ENCODE measurements around the gene TSSK6.

Gene TSSK6

DNA sequence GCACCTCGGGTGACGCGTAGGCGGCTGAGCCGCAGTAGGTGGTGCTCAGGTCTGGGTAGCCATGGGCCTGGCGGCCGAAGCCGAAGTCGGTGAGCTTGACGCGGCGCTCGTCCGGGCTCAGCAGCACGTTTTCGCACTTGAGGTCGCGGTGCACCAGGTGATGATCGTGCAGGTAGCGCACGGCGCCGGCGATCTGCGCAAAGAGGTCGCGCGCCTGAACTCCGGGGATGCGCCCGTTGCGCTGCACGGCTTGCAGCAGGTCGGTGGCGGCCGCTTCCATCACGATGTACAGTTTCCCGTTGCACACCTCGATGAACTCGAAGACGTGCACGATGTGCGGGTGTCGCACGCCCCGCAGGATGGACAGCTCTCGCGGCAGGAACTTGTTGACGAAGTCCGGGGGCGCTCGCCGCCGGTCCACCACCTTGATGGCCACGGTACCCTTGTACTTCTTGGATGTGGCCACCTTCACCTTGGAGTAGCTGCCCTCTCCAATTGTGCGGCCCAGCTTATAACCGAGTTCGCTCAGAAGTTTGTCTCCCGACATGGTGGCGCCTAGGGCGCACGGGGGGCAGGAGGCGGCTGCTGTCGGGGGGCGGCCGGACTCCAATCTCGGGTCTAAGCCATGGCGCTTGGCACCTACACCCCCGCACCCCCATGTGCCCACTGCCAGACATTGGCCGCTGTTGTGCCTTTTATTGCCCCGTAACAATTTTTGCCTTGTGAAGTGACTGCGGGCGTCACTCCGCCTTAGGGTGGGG, at the start of gene TSSK6:
Gene TSSK6, minus strand, starts transcription at position 668 of the 761 bp plus-strand sequence. Its CDS starts 121 bp downstream, at position 547.
- DNase-seq (ENCODE audit: low spot score): no peak

- no peak for DNase-seq (ENCODE audit: low spot score)
Measured at GRCh38 chr19:19563348-19563848, 48.0 kb upstream of the TSSK6 start.

GRCh38 chr19:19562665-19563347, 47.5 kb upstream of the TSSK6 start:
- no peak for DNase-seq (ENCODE audit: low spot score)

- DNase-seq (ENCODE audit: low spot score): no peak
Measured at GRCh38 chr19:19561946-19562664, 46.8 kb upstream of the TSSK6 start.

DNA sequence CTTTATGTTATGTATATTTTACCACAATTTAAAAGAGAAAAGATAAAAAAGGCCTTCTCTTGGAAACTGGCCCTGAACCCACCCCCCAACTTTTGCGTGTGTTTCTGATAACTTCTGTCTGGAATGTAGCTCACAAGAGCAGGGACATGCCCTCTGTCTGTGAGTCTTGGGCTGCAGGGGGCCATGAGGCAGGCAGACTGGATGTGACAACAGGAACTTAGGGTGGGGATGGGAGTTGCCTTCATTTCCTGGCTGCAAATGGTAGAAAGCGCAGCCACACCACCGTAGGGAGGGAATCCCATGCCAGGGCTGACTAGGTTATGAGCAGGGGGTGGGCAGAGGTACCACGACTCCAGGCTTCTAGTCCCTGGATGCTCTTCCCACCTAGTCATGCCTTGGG, 44.6 kb upstream of the TSSK6 start:
- no peak for DNase-seq (ENCODE audit: low spot score)

DNA sequence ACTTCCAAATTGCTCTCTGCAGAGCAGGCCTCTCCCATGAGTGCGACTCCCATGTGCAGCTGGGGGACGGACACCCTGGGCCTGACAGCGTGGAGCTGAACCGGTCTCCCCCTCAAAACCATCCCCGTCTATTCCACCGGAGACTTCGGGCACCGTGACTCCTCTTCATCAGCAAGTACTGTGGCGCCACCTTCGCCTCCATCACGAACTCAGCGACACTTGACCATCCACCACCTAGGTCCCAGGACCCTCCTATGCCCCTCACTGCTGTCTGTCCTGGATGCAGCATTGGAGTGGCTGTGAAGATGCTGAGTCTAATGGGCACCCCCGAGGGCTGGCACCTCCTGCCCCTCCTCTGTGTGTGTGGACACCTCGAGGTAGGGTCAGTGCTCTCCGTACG, 43.3 kb upstream of the TSSK6 start:
- no peak for DNase-seq (ENCODE audit: low spot score)

- DNase-seq (ENCODE audit: low spot score): no peak
Measured at GRCh38 chr19:19558055-19558454, 42.7 kb upstream of the TSSK6 start.

- DNase-seq (ENCODE audit: low spot score): peak; percentile 83
Measured at GRCh38 chr19:19554074-19555023, 39.0 kb upstream of the TSSK6 start.

- DNase-seq (ENCODE audit: low spot score): no peak
Measured at GRCh38 chr19:19553670-19554069, 38.3 kb upstream of the TSSK6 start.

GRCh38 chr19:19552798-19553197, 37.5 kb upstream of the TSSK6 start:
- peak; percentile 88 for DNase-seq (ENCODE audit: low spot score)

GRCh38 chr19:19551853-19552192, 36.5 kb upstream of the TSSK6 start:
- no peak for DNase-seq (ENCODE audit: low spot score)

GRCh38 chr19:19550972-19551852, 35.9 kb upstream of the TSSK6 start:
- no peak for DNase-seq (ENCODE audit: low spot score)

- peak; percentile 56 for DNase-seq (ENCODE audit: low spot score)
Measured at GRCh38 chr19:19550485-19550929, 35.2 kb upstream of the TSSK6 start.

GRCh38 chr19:19549804-19550464, 34.6 kb upstream of the TSSK6 start:
- DNase-seq (ENCODE audit: low spot score): no peak

GRCh38 chr19:19548915-19549759, 33.8 kb upstream of the TSSK6 start:
- DNase-seq (ENCODE audit: low spot score): no peak

DNA sequence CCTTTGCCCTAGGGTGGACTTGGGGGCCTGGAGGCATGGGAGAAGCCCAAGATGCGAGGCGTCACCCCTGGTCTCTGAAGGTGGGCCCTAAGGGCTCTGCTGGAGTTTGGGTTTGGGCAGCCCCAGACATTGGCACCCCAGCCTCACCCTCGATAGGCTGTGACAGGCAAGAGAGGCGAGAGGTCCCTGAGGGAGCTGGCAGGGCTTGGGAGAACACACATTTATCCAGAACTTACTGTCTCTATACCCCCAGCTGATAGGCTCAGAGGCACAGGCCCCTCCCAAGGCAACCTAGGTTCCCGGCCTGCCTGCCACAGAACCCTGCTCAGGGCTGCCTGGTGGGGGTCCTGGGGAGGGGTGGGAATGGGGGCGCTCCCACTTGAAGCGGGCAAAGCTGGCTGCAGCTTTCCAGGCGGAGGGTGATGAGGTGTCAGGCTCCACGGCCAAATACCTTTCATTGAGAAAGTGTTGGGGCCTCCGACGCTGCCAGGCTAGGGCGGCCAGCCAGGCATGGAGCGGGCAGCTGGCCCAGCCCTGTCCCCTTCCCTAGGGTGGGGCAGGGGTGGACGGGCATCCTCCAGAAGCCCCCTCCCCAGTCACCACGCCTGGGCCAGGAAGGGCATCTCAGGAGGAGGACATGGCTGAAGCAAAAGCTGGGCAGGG, 32.5 kb upstream of the TSSK6 start:
- no peak for DNase-seq (ENCODE audit: low spot score)

- DNase-seq (ENCODE audit: low spot score): peak; percentile 56
Measured at GRCh38 chr19:19546751-19547162, 31.4 kb upstream of the TSSK6 start.

GRCh38 chr19:19545707-19546106, 30.4 kb upstream of the TSSK6 start:
- no peak for DNase-seq (ENCODE audit: low spot score)

Measured in AG20443 (cell line).